T-cell (primary cell): ENCODE data around the gene SBSN. TPM values are rescaled to one million over a fixed set of nuclear protein-coding genes. Genes with fewer than 3 reads are reported as not detected.

ENCODE experiments used
- ATAC-seq, 4 experiments: fragments of 200-7000 bp in 3 of 4; fragments of 150-1000 bp in 1 of 4; cut with Tn5 transposase; replicated peaks in 1 of 4; 1 replicate in 3 of 4; 2 replicates in 1 of 4; pipeline ENCODE4 v1.10.0; 2021; ENCODE audit warnings: moderate library complexity in 3 of 4, mild to moderate bottlenecking in 2 of 4, moderate number of reproducible peaks in 1 of 4
- CTCF ChIA-PET, 2 donors: fragments of 300-600 bp; sonication (Branson Sonifier 250); formaldehyde crosslinking; loops; one replicate each; lab custom pipeline; 2022; ENCODE audit warnings: antibody characterized with exemption in 2 of 2; lab: Charles Lee
- POLR2A ChIA-PET, 2 donors: fragments of 300-600 bp; sonication (Branson Sonifier 250); formaldehyde crosslinking; loops; one replicate each; lab custom pipeline; 2022; ENCODE audit warnings: antibody characterized with exemption in 2 of 2; lab: Charles Lee
- DNase-seq, 35 experiments: peaks; one replicate each; pipeline versions ENCODE4 v3.0.0 to v3.0.0-alpha.2; 2013 to 2023
- H3K27ac ChIP-seq: one replicate; pipeline ENCODE4 v1.5.1; 2013; ENCODE audit warnings: low read length
- H3K27me3 ChIP-seq, 2 experiments: replicated peaks in 1 of 2; 1 replicate in 1 of 2; 2 replicates in 1 of 2; pipeline versions ENCODE4 v1.6.1 to v1.7.0; 2013; ENCODE audit warnings: low read length in 1 of 2, mixed read lengths in 1 of 2; ENCODE audit not compliant: control insufficient read depth in 2 of 2, insufficient read depth in 2 of 2; ENCODE audit errors: extremely low read depth in 1 of 2
- H3K36me3 ChIP-seq, 2 donors: 1 replicate in 1 of 2; 2 replicates in 1 of 2; pipeline versions ENCODE4 v1.6.1 to v1.7.0; 2013; ENCODE audit warnings: low read length in 1 of 2; ENCODE audit not compliant: control insufficient read depth in 2 of 2, insufficient read depth in 1 of 2; ENCODE audit errors: extremely low read depth in 1 of 2
- H3K4me1 ChIP-seq, 2 experiments: 1 replicate in 1 of 2; 2 replicates in 1 of 2; pipeline versions ENCODE4 v1.6.1 to v1.7.0; 2013; ENCODE audit warnings: low read length in 2 of 2, mixed read lengths in 1 of 2; ENCODE audit not compliant: insufficient read depth in 2 of 2, control insufficient read depth in 1 of 2; ENCODE audit errors: extremely low read depth in 1 of 2
- H3K4me3 ChIP-seq, 2 donors: 1 replicate in 1 of 2; 2 replicates in 1 of 2; pipeline versions ENCODE4 v1.5.1 to v1.7.0; 2013; ENCODE audit warnings: mild to moderate bottlenecking in 2 of 2, low read length in 1 of 2, moderate library complexity in 1 of 2; ENCODE audit not compliant: control insufficient read depth in 1 of 2; ENCODE audit errors: extremely low read depth in 1 of 2
- H3K9me3 ChIP-seq: 2 replicates; pipeline ENCODE4 v1.7.0; 2013
- H3K27ac Mint-ChIP-seq, 2 donors: one replicate each; pipeline ENCODE4 v1.8.0; 2020 to 2021; ENCODE audit warnings: mild to moderate bottlenecking in 2 of 2, mixed read lengths in 2 of 2
- H3K27me3 Mint-ChIP-seq, 2 donors: one replicate each; pipeline ENCODE4 v1.8.0; 2021 to 2022; ENCODE audit warnings: mixed read lengths in 2 of 2
- H3K36me3 Mint-ChIP-seq: one replicate; pipeline ENCODE4 v1.8.0; 2021; ENCODE audit warnings: mixed read lengths
- H3K4me1 Mint-ChIP-seq, 3 donors: one replicate each; pipeline ENCODE4 v1.8.0; 2020 to 2022; ENCODE audit warnings: mixed read lengths in 3 of 3, mild to moderate bottlenecking in 1 of 3
- H3K4me3 Mint-ChIP-seq, 3 donors: one replicate each; pipeline ENCODE4 v1.8.0; 2020 to 2022; ENCODE audit warnings: mild to moderate bottlenecking in 3 of 3, mixed read lengths in 3 of 3, moderate library complexity in 3 of 3
- H3K9me3 Mint-ChIP-seq, 3 donors: one replicate each; pipeline ENCODE4 v1.8.0; 2020 to 2022; ENCODE audit warnings: mixed read lengths in 3 of 3
- WGBS: methylation state at CpG from one replicate; pipeline ENCODE4 v1.1.5; 2013; ENCODE audit warnings: missing lambda C conversion rate; ENCODE audit not compliant: insufficient coverage; 5-methylcytosine and 5-hydroxymethylcytosine counted together
- total RNA-seq, 35 experiments: library from RNA in 6 of 35; stranded (reverse) in 6 of 35; fragments of 120-200 nt in 1 of 35; gene quantifications; one replicate each; pipeline versions ENCODE4 v1.2.1 to v1.2.4 and lab custom pipeline; 2013 to 2026

SBSN gene
- total RNA-seq, 5 donors from 2014 or later (not counting 1 experiment from before 2014, with no cell fraction given), result 0.23 TPM; not detected in 4

GRCh38 chr19:35518313-35518712 is 9.8 kb downstream of the SBSN start:
- Histone ChIP-seq H3K27ac (no peak overlapping the region), H3K9me3 (no peaks in the 10 kb centered on the region), H3K27me3 (peaks cover 0 to 16% of the 10 kb centered on the region in 2 experiments), H3K4me3 (no peak overlapping the region), H3K4me1 (no peaks in the 10 kb centered on the region), H3K36me3 (no peaks in the 10 kb centered on the region)
- no peak overlapping the region for H3K4me3 Mint-ChIP-seq
- 67% methylated on average over 2 of the region's 6 CpGs for WGBS
- ATAC-seq (no peak), DNase-seq (no peak)
- POLR2A ChIA-PET, result no interaction called here
- no peak overlapping the region for H3K27ac Mint-ChIP-seq
- no peaks in the 10 kb centered on the region for H3K36me3 Mint-ChIP-seq
- CTCF ChIA-PET, result no interaction called here
- H3K27me3 Mint-ChIP-seq, result peaks cover 7 to 12% of the 10 kb centered on the region in 2 donors
- H3K9me3 Mint-ChIP-seq, result no peaks in the 10 kb centered on the region
- H3K4me1 Mint-ChIP-seq, result no peaks in the 10 kb centered on the region

DNA sequence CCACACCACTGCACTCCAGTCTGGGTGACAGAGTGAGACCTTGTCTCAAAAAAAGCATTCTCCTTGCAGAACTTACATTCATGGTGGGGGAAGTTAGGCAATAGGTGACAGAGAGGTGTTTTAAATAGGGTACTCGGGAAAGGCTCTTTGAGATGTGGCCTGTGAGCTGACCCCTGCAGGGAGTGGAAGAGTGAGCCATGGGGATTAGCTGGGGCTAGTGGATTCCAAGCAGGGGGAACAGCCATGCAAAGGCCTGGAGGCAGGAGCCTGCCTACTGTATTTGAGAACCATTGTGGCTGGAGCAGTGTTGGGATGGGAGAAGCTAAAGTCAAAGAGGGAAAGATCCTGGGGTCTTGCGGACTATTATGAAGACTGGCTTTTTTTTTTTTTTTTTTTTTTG is 10.8 kb downstream of the SBSN start:
- CTCF ChIA-PET, result interaction anchor here in 1 of 2 donors (0.5 kb wide), 1 partner anchor 456 kb away, joined by 7 read pairs; no protein-coding TSS in a partner anchor

GRCh38 chr19:35516310-35516709 is 11.8 kb downstream of the SBSN start:
- H3K36me3 ChIP-seq, result no peaks in the 10 kb centered on the region
- no peak overlapping the region for H3K4me3 Mint-ChIP-seq
- no peaks in the 10 kb centered on the region for H3K9me3 ChIP-seq
- H3K27me3 ChIP-seq, result peaks cover 0 to 32% of the 10 kb centered on the region in 2 experiments
- H3K27me3 Mint-ChIP-seq, result peaks cover 18 to 22% of the 10 kb centered on the region in 2 donors
- no peak overlapping the region for H3K27ac Mint-ChIP-seq
- ChIA-PET POLR2A (no interaction called here), CTCF (no interaction called here)
- no peaks in the 10 kb centered on the region for H3K4me1 ChIP-seq
- WGBS, result no CpG with 5 or more reads among the region's 3 CpGs
- no peak overlapping the region for H3K27ac ChIP-seq
- ATAC-seq (no peak), DNase-seq (no peak)
- H3K4me3 ChIP-seq, result no peak overlapping the region
- no peaks in the 10 kb centered on the region for H3K4me1 Mint-ChIP-seq
- no peaks in the 10 kb centered on the region for H3K9me3 Mint-ChIP-seq
- H3K36me3 Mint-ChIP-seq, result no peaks in the 10 kb centered on the region

More for the DNA sequence above, 10.8 kb downstream of the SBSN start:
- POLR2A ChIA-PET, result no interaction called here
- Histone ChIP-seq H3K9me3 (no peaks in the 10 kb centered on the region), H3K36me3 (no peaks in the 10 kb centered on the region), H3K4me3 (no peak overlapping the region), H3K27ac (no peak overlapping the region), H3K4me1 (no peaks in the 10 kb centered on the region), H3K27me3 (peaks cover 0 to 26% of the 10 kb centered on the region in 2 experiments)
- Mint-ChIP-seq H3K4me3 (no peak overlapping the region), H3K9me3 (no peaks in the 10 kb centered on the region), H3K27ac (no peak overlapping the region), H3K27me3 (peaks cover 14 to 15% of the 10 kb centered on the region in 2 donors), H3K4me1 (no peaks in the 10 kb centered on the region), H3K36me3 (no peaks in the 10 kb centered on the region)
- no peak for DNase-seq
- ATAC-seq, result no peak
- 90% methylated on average over 2 of the region's 2 CpGs for WGBS

GRCh38 chr19:35514282-35514809 is 13.8 kb downstream of the SBSN start:
- ChIA-PET POLR2A (no interaction called here), CTCF (interaction anchor here (0.6 kb wide), 2 partner anchors 12 to 231 kb away, joined by 3 read pairs; partner anchors contain the start of genes PSENEN (in 1 of the 2) and U2AF1L4 (in 1 of the 2))
- Mint-ChIP-seq H3K4me3 (no peak overlapping the region), H3K4me1 (peaks cover 12% of the 10 kb centered on the region in 3 donors), H3K27ac (no peak overlapping the region), H3K36me3 (no peaks in the 10 kb centered on the region), H3K27me3 (peaks cover 24 to 33% of the 10 kb centered on the region in 2 donors), H3K9me3 (no peaks in the 10 kb centered on the region)
- WGBS, result 58% methylated on average over 13 of the region's 20 CpGs
- Histone ChIP-seq H3K36me3 (no peaks in the 10 kb centered on the region), H3K4me1 (peaks cover 0 to 16% of the 10 kb centered on the region in 2 experiments), H3K4me3 (no peak overlapping the region), H3K27ac (no peak overlapping the region), H3K27me3 (peaks cover 0 to 47% of the 10 kb centered on the region in 2 experiments), H3K9me3 (no peaks in the 10 kb centered on the region)
- DNase-seq, result no peak
- no peak for ATAC-seq

DNA sequence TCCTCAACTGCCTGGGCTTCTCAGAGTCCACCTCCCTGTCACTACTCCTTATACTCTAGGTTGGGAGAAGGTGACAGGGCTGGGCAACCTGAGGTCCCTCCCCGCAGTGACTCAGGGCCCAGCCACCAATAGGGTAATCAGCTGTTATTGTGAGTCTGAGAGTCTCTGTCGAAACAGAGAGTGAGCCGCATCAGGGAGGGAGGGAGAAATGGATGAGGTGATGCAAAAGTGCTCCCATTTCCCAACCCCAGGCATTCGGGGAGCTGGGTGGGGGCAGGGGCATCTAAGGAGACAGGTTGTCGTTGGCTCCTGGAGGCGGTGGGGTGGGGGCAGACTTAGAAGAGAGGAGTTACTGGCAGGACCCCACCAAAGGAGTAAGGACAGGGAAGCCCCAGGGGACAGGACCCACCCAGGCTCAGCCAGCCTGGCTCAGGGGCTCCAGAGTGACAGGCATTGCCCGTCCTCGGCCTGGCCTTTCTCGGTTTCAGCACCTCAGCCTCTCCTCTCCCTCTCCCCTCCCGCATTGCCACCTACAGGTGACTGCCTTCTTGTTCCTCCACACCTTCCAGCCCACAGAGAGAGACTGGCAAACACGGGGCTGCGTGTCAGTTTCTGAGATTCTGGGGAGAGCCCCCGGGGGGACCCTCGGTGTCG is 14.4 kb downstream of the SBSN start, which contains the start of gene DMKN:
TSS of gene DMKN (minus strand) at position 22 of the 654 bp plus-strand sequence. CDS start 174 bp downstream, outside the sequence.
- no peak within 1 kb of the TSS for H3K4me3 Mint-ChIP-seq
- no peak within 1 kb of the TSS for H3K27ac Mint-ChIP-seq
- no peaks in the 10 kb centered on the region for H3K36me3 Mint-ChIP-seq
- DNase-seq (no peak), ATAC-seq (no peak)
- Histone ChIP-seq H3K27ac (no peak within 1 kb of the TSS), H3K36me3 (no peaks in the 10 kb centered on the region), H3K27me3 (peaks cover 2 to 51% of the 10 kb centered on the region in 2 experiments), H3K9me3 (no peaks in the 10 kb centered on the region), H3K4me1 (peaks cover 0 to 22% of the 10 kb centered on the region in 2 experiments), H3K4me3 (no peak within 1 kb of the TSS)
- POLR2A ChIA-PET, result no interaction called here
- CTCF ChIA-PET, result no interaction called here
- H3K4me1 Mint-ChIP-seq, result peaks cover 14 to 17% (median 15%) of the 10 kb centered on the region in 3 donors
- H3K27me3 Mint-ChIP-seq, result peaks cover 24 to 34% of the 10 kb centered on the region in 2 donors
- 35% methylated on average over 8 of the region's 15 CpGs for WGBS
- no peaks in the 10 kb centered on the region for H3K9me3 Mint-ChIP-seq

DNA sequence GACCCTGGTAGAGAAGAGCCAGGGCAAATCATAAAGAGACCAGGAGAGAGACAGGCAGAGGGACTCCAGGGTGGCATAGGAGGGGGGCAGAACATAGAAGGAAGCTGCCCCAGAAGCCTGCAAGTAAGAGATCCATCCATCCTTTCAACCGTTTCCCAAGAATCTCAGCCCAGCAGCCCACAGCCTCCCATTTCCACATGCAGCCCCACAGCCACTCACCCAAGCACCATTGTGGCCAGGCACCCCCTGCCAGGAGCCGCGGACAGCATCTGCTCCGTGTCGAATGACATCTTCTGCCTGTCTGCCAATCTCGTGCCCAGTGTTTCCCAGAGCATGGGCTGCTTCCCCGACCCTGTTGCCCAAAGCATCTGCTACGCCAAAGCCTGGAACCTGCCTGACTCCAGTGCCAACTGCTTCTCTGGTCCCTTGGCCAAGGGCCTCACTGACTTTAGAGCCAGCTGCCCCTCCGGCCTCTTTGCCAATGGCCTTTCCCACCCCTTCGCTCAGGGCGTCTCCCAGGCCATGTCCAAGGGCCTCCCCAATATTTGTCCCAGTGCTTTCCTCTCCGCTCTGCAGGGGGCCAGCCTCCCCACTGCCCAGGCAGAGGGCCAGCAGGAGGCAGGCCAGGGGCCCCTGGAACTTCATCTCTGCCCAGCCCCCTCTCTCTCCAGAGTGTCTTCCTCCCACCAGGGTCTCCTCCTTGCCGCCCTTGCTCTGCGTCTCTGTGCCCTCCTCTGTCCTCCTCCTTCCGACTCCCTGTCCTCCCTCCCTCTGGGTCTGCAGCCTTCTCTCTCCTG is 15.1 kb downstream of the SBSN start:
- Histone ChIP-seq H3K4me1 (peaks cover 0 to 22% of the 10 kb centered on the region in 2 experiments), H3K4me3 (no peak overlapping the region), H3K9me3 (no peaks in the 10 kb centered on the region), H3K27me3 (peaks cover 2 to 52% of the 10 kb centered on the region in 2 experiments), H3K27ac (no peak overlapping the region), H3K36me3 (no peaks in the 10 kb centered on the region)
- CTCF ChIA-PET, result interaction anchor here in 1 of 2 donors (0.9 kb wide), 1 partner anchor 18 kb away, joined by 3 read pairs; no protein-coding TSS in a partner anchor
- peaks cover 24 to 40% of the 10 kb centered on the region in 2 donors for H3K27me3 Mint-ChIP-seq
- POLR2A ChIA-PET, result no interaction called here
- WGBS, result 86% methylated on average over 11 of the region's 15 CpGs
- H3K9me3 Mint-ChIP-seq, result no peaks in the 10 kb centered on the region
- no peak overlapping the region for H3K4me3 Mint-ChIP-seq
- no peak overlapping the region for H3K27ac Mint-ChIP-seq
- DNase-seq, result no peak
- no peak for ATAC-seq
- no peaks in the 10 kb centered on the region for H3K36me3 Mint-ChIP-seq
- H3K4me1 Mint-ChIP-seq, result peaks cover 15 to 20% (median 17%) of the 10 kb centered on the region in 3 donors
